Panc1 (cell line): ENCODE data around the gene STOX2.

ENCODE experiments used
- POLR2AphosphoS5 ChIP-seq: IDR thresholded peaks from 2 replicates; pipeline ENCODE4 v1.6.1; 2012; ENCODE audit warnings: mild to moderate bottlenecking, low read depth, low read length, moderate library complexity
- SIN3A ChIP-seq: IDR thresholded peaks from 2 replicates; pipeline ENCODE4 v1.6.1; 2012; ENCODE audit warnings: low read depth, mild to moderate bottlenecking, low read length, moderate library complexity, borderline replicate concordance; ENCODE audit not compliant: insufficient read depth
- TCF7L2 ChIP-seq: IDR thresholded peaks from 2 replicates; pipeline ENCODE4 v1.6.1; 2011; ENCODE audit warnings: mild to moderate bottlenecking, low read depth, low read length, inconsistent platforms
- TF ChIP-seq, protein P1 (sequence below): fragments of 450-650 bp; IDR thresholded peaks from 2 replicates; pipeline ENCODE4 v1.5.1; 2017; ENCODE audit warnings: mild to moderate bottlenecking
- TF ChIP-seq, protein P2 (sequence below), 2 experiments: IDR thresholded peaks; 2 replicates each; pipeline ENCODE4 v1.6.1; 2011 to 2012; ENCODE audit warnings: low read depth in 2 of 2, control low read depth in 1 of 2, low read length in 1 of 2, mild to moderate bottlenecking in 1 of 2, moderate library complexity in 1 of 2; ENCODE audit not compliant: insufficient read depth in 1 of 2

DNA sequence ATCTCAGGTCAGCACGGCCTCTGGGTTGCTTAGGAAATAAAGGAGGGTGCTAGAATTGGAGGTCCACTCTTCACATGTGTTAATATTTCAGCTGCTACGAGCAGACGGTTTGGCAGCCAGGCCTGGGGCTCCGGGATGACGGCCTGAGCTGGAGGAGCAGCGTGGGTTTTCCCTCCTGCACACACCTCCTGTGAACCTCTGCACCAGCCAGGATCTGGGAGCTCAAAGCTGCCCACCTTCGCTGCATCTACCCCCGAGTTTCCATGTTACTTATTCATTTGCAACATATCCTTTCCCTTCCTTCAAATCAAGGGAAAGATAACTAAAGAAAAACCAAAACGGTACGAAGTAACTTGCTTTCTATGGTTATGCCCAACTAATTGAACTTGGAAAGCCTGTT, 13.6 kb downstream of the STOX2 start:
- TF ChIP-seq POLR2AphosphoS5 (no peak), SIN3A (no peak), TCF7L2 (no peak)
- TF ChIP-seq, protein P1, sequence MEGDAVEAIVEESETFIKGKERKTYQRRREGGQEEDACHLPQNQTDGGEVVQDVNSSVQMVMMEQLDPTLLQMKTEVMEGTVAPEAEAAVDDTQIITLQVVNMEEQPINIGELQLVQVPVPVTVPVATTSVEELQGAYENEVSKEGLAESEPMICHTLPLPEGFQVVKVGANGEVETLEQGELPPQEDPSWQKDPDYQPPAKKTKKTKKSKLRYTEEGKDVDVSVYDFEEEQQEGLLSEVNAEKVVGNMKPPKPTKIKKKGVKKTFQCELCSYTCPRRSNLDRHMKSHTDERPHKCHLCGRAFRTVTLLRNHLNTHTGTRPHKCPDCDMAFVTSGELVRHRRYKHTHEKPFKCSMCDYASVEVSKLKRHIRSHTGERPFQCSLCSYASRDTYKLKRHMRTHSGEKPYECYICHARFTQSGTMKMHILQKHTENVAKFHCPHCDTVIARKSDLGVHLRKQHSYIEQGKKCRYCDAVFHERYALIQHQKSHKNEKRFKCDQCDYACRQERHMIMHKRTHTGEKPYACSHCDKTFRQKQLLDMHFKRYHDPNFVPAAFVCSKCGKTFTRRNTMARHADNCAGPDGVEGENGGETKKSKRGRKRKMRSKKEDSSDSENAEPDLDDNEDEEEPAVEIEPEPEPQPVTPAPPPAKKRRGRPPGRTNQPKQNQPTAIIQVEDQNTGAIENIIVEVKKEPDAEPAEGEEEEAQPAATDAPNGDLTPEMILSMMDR: no peak
- TF ChIP-seq, protein P2, sequence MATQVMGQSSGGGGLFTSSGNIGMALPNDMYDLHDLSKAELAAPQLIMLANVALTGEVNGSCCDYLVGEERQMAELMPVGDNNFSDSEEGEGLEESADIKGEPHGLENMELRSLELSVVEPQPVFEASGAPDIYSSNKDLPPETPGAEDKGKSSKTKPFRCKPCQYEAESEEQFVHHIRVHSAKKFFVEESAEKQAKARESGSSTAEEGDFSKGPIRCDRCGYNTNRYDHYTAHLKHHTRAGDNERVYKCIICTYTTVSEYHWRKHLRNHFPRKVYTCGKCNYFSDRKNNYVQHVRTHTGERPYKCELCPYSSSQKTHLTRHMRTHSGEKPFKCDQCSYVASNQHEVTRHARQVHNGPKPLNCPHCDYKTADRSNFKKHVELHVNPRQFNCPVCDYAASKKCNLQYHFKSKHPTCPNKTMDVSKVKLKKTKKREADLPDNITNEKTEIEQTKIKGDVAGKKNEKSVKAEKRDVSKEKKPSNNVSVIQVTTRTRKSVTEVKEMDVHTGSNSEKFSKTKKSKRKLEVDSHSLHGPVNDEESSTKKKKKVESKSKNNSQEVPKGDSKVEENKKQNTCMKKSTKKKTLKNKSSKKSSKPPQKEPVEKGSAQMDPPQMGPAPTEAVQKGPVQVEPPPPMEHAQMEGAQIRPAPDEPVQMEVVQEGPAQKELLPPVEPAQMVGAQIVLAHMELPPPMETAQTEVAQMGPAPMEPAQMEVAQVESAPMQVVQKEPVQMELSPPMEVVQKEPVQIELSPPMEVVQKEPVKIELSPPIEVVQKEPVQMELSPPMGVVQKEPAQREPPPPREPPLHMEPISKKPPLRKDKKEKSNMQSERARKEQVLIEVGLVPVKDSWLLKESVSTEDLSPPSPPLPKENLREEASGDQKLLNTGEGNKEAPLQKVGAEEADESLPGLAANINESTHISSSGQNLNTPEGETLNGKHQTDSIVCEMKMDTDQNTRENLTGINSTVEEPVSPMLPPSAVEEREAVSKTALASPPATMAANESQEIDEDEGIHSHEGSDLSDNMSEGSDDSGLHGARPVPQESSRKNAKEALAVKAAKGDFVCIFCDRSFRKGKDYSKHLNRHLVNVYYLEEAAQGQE (IDR thresholded peaks at IDR 0.05; ENCODE audit: insufficient read depth in 1 of 2, low read depth in 2 of 2, low read length in 1 of 2): no peak
